ENCODE results near the gene PPARGC1A. TPM values are rescaled to one million over a fixed set of nuclear protein-coding genes. Genes with fewer than 3 reads are reported as not detected.

The PPARGC1A gene
- total and polyA plus RNA-seq, 4 experiments from 2014 or later, result not detected

DNA sequence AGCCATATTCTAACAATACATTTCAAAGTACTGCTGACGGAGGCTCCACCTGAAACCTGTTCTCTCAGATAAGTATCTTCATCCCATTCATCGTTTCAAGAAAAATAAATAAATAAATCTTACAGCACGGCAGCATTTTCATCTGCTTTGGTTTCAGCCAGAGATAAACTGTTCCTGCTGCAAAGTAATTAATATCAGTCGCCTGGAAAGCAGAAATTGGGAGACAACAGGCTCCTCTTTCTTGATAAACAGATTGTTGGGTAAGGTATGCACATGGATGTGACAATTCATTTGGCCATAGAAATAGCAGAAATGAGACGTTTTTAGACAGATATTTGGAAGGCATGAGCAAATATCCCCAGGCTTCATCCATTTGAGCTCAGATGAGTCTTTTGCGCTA is 110.4 kb downstream of the PPARGC1A start:
- DNase-seq, result no peak
- H3K36me3 Mint-ChIP-seq, result no peaks in the 10 kb centered on the region
- Histone ChIP-seq H3K9me3 (ENCODE audit: control insufficient read depth in 1 of 2, low read length in 2 of 2) (no peaks in the 10 kb centered on the region), H3K4me3 (ENCODE audit: low read length in 2 of 2) (no peak overlapping the region), H3K4me1 (ENCODE audit: insufficient read depth, low read length) (no peaks in the 10 kb centered on the region), H3K27me3 (ENCODE audit: insufficient read depth, low read length) (no peaks in the 10 kb centered on the region), H3K36me3 (ENCODE audit: insufficient read depth, low read length) (no peaks in the 10 kb centered on the region), H3K27ac (ENCODE audit: low read depth, low read length) (no peak overlapping the region)
- H3K9me3 Mint-ChIP-seq, result peaks cover 0 to 14% (median 9%) of the 10 kb centered on the region in 8 donors
- ChIA-PET CTCF (ENCODE audit: partially characterized antibody) (no interaction called here), POLR2A (ENCODE audit: partially characterized antibody) (no interaction called here)
- no peaks in the 10 kb centered on the region for H3K27me3 Mint-ChIP-seq
- H3K27ac Mint-ChIP-seq, result no peak overlapping the region
- intact Hi-C loops (cut with micrococcal nuclease), result no loop called here
- no peak overlapping the region for H3K4me3 Mint-ChIP-seq
- H3K4me1 Mint-ChIP-seq, result no peaks in the 10 kb centered on the region

DNA sequence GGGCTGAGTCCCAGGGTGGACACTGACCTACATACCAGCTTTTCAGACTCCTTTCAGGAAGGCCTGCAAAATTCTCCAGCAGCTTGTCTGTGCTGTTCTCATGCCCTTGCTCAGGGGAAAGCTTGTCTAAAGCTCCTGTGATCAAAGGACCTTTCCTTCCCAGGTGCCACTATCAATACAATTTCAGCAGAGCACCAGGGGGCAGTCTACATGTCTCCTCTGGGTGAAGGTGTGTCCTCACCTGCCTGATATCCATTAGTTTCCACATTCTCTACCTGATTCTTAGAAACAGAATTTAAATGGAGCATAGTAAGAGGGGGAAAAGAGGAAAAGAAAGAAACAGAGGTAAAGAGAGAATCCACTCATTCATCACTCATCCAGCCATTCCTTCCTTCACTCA is 114.2 kb downstream of the PPARGC1A start:
- no peaks in the 10 kb centered on the region for H3K36me3 ChIP-seq (ENCODE audit: insufficient read depth, low read length)
- no peaks in the 10 kb centered on the region for H3K27me3 Mint-ChIP-seq
- no peaks in the 10 kb centered on the region for H3K4me1 ChIP-seq (ENCODE audit: insufficient read depth, low read length)
- H3K36me3 Mint-ChIP-seq, result no peaks in the 10 kb centered on the region
- DNase-seq, result no peak
- no peaks in the 10 kb centered on the region for H3K9me3 ChIP-seq (ENCODE audit: control insufficient read depth in 1 of 2, low read length in 2 of 2)
- H3K27ac Mint-ChIP-seq, result no peak overlapping the region
- peaks cover 0 to 11% (median 4%) of the 10 kb centered on the region in 8 donors for H3K9me3 Mint-ChIP-seq
- intact Hi-C loops (cut with micrococcal nuclease), result no loop called here
- ChIA-PET CTCF (ENCODE audit: partially characterized antibody) (no interaction called here), POLR2A (ENCODE audit: partially characterized antibody) (no interaction called here)
- H3K4me1 Mint-ChIP-seq, result no peaks in the 10 kb centered on the region
- no peak overlapping the region for H3K4me3 ChIP-seq (ENCODE audit: low read length in 2 of 2)
- H3K27ac ChIP-seq (ENCODE audit: low read depth, low read length), result no peak overlapping the region
- no peak overlapping the region for H3K4me3 Mint-ChIP-seq
- H3K27me3 ChIP-seq (ENCODE audit: insufficient read depth, low read length), result no peaks in the 10 kb centered on the region

DNA sequence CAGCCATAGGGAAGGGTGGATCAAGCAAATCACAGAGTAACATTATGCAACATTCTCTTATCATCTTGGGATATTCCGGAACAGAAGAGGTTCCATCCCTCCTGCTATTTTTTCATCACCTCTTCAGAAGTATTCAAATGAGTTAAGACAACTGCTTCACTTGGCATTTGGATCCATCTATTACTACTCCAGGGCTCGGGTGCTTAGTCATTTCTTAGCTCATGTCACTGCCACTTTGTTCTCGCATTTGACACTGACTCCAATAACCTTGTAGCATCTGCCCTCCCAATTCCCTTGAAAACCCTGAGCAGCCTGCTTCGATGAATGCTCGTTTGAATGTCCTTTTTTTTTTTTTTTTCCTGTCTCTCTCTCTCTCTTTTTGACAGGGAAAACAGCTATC is 114.9 kb downstream of the PPARGC1A start:
- intact Hi-C loops (cut with micrococcal nuclease), result no loop called here
- Mint-ChIP-seq H3K36me3 (no peaks in the 10 kb centered on the region), H3K27me3 (no peaks in the 10 kb centered on the region), H3K4me1 (no peaks in the 10 kb centered on the region), H3K4me3 (peak overlapping the region in 1 of 8 donors; percentile 13), H3K9me3 (peaks cover 0 to 11% (median 2%) of the 10 kb centered on the region in 8 donors), H3K27ac (no peak overlapping the region)
- Histone ChIP-seq H3K4me3 (ENCODE audit: low read length in 2 of 2) (no peak overlapping the region), H3K27me3 (ENCODE audit: insufficient read depth, low read length) (no peaks in the 10 kb centered on the region), H3K9me3 (ENCODE audit: control insufficient read depth in 1 of 2, low read length in 2 of 2) (no peaks in the 10 kb centered on the region), H3K27ac (ENCODE audit: low read depth, low read length) (no peak overlapping the region), H3K4me1 (ENCODE audit: insufficient read depth, low read length) (no peaks in the 10 kb centered on the region), H3K36me3 (ENCODE audit: insufficient read depth, low read length) (no peaks in the 10 kb centered on the region)
- ChIA-PET CTCF (ENCODE audit: partially characterized antibody) (no interaction called here), POLR2A (ENCODE audit: partially characterized antibody) (no interaction called here)
- DNase-seq, result no peak

DNA sequence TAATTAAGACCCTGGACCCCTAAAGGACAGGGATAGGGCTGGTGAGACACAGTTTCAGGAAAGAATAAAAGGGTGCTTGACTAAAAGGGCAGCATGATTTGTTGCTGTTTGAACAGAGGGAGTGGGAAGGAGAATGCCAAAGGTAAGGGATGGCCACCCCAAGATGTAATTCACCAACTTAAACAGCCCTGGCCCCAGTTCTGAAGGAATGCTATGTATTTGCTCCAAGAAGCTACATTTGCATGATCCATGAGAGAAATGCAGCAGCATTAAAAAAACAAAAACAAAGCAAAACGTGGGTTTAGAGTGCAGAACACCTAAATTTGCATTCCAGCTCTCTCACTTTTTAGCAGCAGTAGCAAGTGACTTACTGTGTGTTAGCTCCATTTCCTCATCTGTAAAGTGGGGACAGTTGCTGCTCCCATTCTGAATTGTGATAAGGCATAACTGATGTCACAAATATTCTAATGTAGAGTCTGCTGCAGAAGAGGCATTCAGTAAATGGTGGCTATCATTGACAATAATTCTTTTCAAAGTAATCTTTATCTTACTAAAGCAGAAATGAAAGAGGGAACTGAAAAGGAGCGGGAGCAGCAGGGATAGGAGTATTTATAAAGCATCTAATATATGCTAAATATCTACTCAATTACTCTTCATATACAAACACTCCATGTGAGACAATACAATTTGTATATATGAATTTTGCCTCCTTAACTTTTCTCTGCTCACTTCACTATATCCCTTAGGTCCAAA is 115.8 kb downstream of the PPARGC1A start:
- Mint-ChIP-seq H3K4me3 (no peak overlapping the region), H3K27me3 (no peaks in the 10 kb centered on the region), H3K4me1 (no peaks in the 10 kb centered on the region), H3K27ac (no peak overlapping the region), H3K36me3 (no peaks in the 10 kb centered on the region), H3K9me3 (peaks cover 0 to 4% (median 2%) of the 10 kb centered on the region in 8 donors)
- Histone ChIP-seq H3K9me3 (ENCODE audit: control insufficient read depth in 1 of 2, low read length in 2 of 2) (no peaks in the 10 kb centered on the region), H3K4me3 (ENCODE audit: low read length in 2 of 2) (no peak overlapping the region), H3K36me3 (ENCODE audit: insufficient read depth, low read length) (no peaks in the 10 kb centered on the region), H3K4me1 (ENCODE audit: insufficient read depth, low read length) (no peaks in the 10 kb centered on the region), H3K27me3 (ENCODE audit: insufficient read depth, low read length) (no peaks in the 10 kb centered on the region), H3K27ac (ENCODE audit: low read depth, low read length) (no peak overlapping the region)
- no peak for DNase-seq
- ChIA-PET CTCF (ENCODE audit: partially characterized antibody) (no interaction called here), POLR2A (ENCODE audit: partially characterized antibody) (no interaction called here)
- intact Hi-C loops (cut with micrococcal nuclease), result no loop called here

DNA sequence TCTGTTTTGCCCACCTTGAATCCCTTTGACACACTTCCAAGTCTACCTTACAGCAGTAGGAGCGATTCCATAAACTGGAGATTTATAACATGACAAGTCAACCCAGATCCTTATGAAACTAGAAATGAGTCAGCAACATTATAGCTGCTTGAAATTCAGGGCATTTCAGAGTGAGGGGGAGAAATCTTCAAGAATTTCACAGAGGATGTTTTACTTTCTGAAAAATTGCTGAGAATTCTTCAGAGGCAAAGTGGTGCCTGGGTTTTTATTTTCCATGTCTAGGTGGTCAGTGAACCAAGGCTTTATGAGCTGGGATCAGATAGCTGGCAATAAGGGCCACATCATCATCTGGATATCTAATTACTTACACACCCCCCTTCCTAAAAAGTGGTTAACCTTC is 119.8 kb downstream of the PPARGC1A start:
- Histone ChIP-seq H3K27me3 (ENCODE audit: insufficient read depth, low read length) (no peaks in the 10 kb centered on the region), H3K27ac (ENCODE audit: low read depth, low read length) (no peak overlapping the region), H3K9me3 (ENCODE audit: control insufficient read depth in 1 of 2, low read length in 2 of 2) (no peaks in the 10 kb centered on the region), H3K4me1 (ENCODE audit: insufficient read depth, low read length) (no peaks in the 10 kb centered on the region), H3K4me3 (ENCODE audit: low read length in 2 of 2) (no peak overlapping the region), H3K36me3 (ENCODE audit: insufficient read depth, low read length) (no peaks in the 10 kb centered on the region)
- Mint-ChIP-seq H3K4me3 (no peak overlapping the region), H3K4me1 (no peaks in the 10 kb centered on the region), H3K36me3 (no peaks in the 10 kb centered on the region), H3K9me3 (peaks cover 0 to 3% (median 0%) of the 10 kb centered on the region in 8 donors), H3K27me3 (no peaks in the 10 kb centered on the region), H3K27ac (no peak overlapping the region)
- ChIA-PET POLR2A (ENCODE audit: partially characterized antibody) (no interaction called here), CTCF (ENCODE audit: partially characterized antibody) (no interaction called here)
- no peak for DNase-seq
- intact Hi-C loops (cut with micrococcal nuclease), result no loop called here

DNA sequence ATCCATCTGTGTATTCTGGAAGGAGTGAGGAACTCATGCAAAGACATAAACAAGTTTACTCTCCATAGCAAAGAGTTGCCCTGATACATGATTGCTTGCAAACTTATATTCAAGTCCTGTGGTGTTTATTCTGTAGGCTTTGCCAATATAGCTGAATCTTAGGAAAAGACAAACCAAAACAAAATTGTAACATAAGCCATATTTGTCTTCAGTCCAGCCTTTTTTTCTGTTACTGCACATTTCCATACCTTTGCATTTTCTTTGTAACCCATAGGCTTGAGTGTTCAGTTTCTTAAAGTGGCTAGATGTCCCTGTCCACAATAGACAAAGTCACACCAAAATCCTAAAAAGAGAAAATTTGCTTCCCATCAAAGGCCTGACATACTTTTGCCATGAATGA is 120.4 kb downstream of the PPARGC1A start:
- H3K4me3 Mint-ChIP-seq, result no peak overlapping the region
- H3K9me3 Mint-ChIP-seq, result peaks cover 0 to 3% (median 0%) of the 10 kb centered on the region in 8 donors
- no peak for DNase-seq
- Histone ChIP-seq H3K27ac (ENCODE audit: low read depth, low read length) (no peak overlapping the region), H3K9me3 (ENCODE audit: control insufficient read depth in 1 of 2, low read length in 2 of 2) (no peaks in the 10 kb centered on the region), H3K36me3 (ENCODE audit: insufficient read depth, low read length) (no peaks in the 10 kb centered on the region), H3K4me3 (ENCODE audit: low read length in 2 of 2) (no peak overlapping the region), H3K4me1 (ENCODE audit: insufficient read depth, low read length) (no peaks in the 10 kb centered on the region), H3K27me3 (ENCODE audit: insufficient read depth, low read length) (no peaks in the 10 kb centered on the region)
- H3K27me3 Mint-ChIP-seq, result no peaks in the 10 kb centered on the region
- POLR2A ChIA-PET (ENCODE audit: partially characterized antibody), result no interaction called here
- no peak overlapping the region for H3K27ac Mint-ChIP-seq
- no peaks in the 10 kb centered on the region for H3K36me3 Mint-ChIP-seq
- no peaks in the 10 kb centered on the region for H3K4me1 Mint-ChIP-seq
- intact Hi-C loops (cut with micrococcal nuclease), result no loop called here
- CTCF ChIA-PET (ENCODE audit: partially characterized antibody), result no interaction called here

DNA sequence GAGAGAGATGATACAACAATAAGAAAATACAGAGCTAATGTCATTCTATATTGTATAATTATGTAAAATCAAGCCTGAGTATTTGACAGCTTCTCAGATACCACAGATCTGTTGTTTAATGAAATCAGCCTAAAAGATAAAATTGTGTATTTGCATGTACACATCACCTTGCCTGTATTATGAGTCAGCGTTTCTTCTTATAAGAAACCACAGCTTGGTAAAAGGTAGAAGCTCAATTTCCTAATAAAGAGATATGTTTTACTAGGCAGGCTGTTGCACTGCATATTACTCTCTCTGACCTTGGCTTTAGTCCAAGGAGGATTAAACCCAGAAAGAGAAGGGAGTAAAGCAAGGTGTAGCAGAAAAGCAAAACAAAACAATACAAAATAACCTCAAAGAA is 121.3 kb downstream of the PPARGC1A start:
- Histone ChIP-seq H3K4me3 (ENCODE audit: low read length in 2 of 2) (no peak overlapping the region), H3K27me3 (ENCODE audit: insufficient read depth, low read length) (no peaks in the 10 kb centered on the region), H3K36me3 (ENCODE audit: insufficient read depth, low read length) (no peaks in the 10 kb centered on the region), H3K9me3 (ENCODE audit: control insufficient read depth in 1 of 2, low read length in 2 of 2) (no peaks in the 10 kb centered on the region), H3K27ac (ENCODE audit: low read depth, low read length) (no peak overlapping the region), H3K4me1 (ENCODE audit: insufficient read depth, low read length) (no peaks in the 10 kb centered on the region)
- Mint-ChIP-seq H3K36me3 (no peaks in the 10 kb centered on the region), H3K9me3 (peaks cover 0 to 3% (median 0%) of the 10 kb centered on the region in 8 donors), H3K4me1 (no peaks in the 10 kb centered on the region), H3K27me3 (no peaks in the 10 kb centered on the region), H3K4me3 (no peak overlapping the region), H3K27ac (no peak overlapping the region)
- ChIA-PET POLR2A (ENCODE audit: partially characterized antibody) (no interaction called here), CTCF (ENCODE audit: partially characterized antibody) (no interaction called here)
- intact Hi-C loops (cut with micrococcal nuclease), result no loop called here
- no peak for DNase-seq

DNA sequence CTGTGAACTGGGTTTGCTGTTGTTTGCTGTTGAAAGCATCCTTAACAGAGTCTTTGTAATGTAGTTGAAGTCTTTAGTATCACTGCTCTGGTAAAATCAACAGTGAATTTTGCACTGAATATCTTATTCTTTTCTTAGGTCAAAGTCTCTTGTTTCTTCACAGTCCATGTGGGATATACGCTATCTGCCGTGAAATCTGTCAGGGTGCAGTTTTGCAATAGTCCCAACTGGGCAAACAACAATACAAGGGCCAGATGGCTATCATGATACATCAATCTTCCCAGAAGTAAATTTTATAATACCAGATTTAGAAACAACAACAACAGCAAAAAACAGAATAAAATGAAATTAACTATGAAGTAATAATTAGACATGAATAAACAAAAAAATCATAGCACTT is 123.5 kb downstream of the PPARGC1A start:
- Mint-ChIP-seq H3K36me3 (no peaks in the 10 kb centered on the region), H3K27me3 (no peaks in the 10 kb centered on the region), H3K4me3 (no peak overlapping the region), H3K9me3 (peaks cover 0 to 7% (median 1%) of the 10 kb centered on the region in 8 donors), H3K4me1 (no peaks in the 10 kb centered on the region), H3K27ac (no peak overlapping the region)
- intact Hi-C loops (cut with micrococcal nuclease), result no loop called here
- no peaks in the 10 kb centered on the region for H3K27me3 ChIP-seq (ENCODE audit: insufficient read depth, low read length)
- H3K9me3 ChIP-seq (ENCODE audit: control insufficient read depth in 1 of 2, low read length in 2 of 2), result no peaks in the 10 kb centered on the region
- DNase-seq, result no peak
- no peaks in the 10 kb centered on the region for H3K4me1 ChIP-seq (ENCODE audit: insufficient read depth, low read length)
- no peak overlapping the region for H3K4me3 ChIP-seq (ENCODE audit: low read length in 2 of 2)
- H3K27ac ChIP-seq (ENCODE audit: low read depth, low read length), result no peak overlapping the region
- H3K36me3 ChIP-seq (ENCODE audit: insufficient read depth, low read length), result no peaks in the 10 kb centered on the region
- POLR2A ChIA-PET (ENCODE audit: partially characterized antibody), result no interaction called here
- CTCF ChIA-PET (ENCODE audit: partially characterized antibody), result no interaction called here
